ENCODE measurements around the gene IFT122.

Gene IFT122

DNA sequence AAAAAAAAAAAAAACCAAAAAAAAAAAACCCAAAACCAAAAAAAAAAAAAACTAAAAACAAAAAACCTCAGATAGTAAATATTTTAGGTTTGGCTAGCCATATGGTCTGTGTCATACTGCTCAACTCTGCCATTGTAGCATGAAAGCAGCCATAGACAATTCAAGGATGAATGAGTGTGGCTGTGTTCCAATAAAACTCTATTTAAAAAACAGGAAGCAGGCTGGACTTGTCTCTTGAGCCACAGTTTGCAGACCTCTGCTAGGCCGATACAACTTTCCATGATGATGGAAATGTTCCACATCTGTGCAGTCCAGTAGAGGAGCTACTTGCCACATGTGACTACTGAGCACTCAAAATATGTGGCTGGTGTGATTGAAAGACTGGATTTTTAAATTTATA is 22.7 kb upstream of the IFT122 start:
- no peak for DNase-seq

GRCh38 chr3:129418041-129418973 is 21.7 kb upstream of the IFT122 start:
- DNase-seq, result no peak

GRCh38 chr3:129419476-129419875 is 20.5 kb upstream of the IFT122 start:
- DNase-seq, result no peak

DNA sequence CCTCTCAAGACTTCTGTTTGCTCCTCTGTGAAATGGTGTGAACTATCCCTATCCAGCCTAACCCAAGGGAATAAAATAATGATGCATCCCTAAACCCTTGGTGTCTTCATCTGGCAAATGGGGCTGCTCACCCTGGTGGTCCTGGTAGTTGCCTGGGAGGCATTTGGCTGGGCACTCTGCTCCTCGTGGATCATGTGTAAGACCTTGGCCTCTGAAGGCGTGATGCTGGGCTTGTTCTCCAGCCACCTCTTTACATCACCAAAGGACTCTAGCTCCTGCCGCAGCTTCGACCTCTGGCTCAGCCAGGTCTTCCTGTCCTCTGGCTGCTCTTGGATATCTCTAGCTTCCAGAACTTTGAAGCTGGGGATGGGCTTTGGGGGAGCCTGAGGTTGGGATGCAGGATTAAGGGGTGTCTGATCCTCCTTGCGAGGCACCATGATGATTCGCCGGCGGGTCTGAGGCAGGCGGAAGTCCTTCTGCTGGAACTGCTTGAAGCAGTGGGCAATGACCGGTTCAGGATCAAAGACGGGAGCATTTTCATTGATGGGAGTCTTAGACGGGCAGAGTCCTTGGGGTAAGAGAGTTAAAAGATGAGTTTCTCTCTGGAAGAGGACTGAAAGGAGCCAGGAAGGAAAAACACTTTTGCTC is 18.7 kb upstream of the IFT122 start:
- no peak for DNase-seq

DNA sequence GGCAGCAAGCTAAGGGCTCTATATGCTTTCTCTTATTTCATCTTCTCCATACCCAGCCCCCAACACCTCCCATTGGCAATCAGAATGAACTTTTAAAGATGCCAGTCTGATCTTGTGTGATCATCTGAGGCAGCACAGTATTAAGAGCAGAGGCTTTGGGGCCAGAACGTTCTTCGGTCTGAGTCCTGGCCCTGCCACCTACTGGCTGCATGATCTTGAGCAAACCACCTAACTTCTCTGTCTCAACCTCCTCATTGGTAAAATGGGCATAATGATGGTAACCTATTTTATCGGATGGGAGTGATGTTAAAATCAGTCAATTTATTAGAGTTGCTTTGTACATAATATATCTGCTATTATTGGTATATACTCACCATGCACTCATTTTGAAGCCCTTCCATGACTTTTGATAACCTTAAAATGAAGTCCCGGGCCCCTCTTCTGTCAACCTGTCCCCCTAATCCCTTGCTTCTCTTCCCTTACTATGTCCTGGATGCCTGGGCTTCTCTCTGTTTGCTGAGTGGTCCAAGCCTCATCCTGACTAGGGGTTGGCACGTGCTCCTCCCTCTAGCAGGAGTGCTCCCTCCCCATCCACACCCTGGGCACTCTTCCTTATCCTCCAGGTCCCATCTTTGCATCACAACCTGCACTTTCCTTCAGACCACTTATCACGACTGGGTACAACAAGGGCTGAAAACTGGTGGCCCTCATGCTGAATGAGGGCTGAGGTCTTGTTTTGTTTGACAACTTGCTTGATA is 17.9 kb upstream of the IFT122 start:
- DNase-seq, result no peak

GRCh38 chr3:129422897-129423296 is 17.1 kb upstream of the IFT122 start:
- DNase-seq, result no peak

DNA sequence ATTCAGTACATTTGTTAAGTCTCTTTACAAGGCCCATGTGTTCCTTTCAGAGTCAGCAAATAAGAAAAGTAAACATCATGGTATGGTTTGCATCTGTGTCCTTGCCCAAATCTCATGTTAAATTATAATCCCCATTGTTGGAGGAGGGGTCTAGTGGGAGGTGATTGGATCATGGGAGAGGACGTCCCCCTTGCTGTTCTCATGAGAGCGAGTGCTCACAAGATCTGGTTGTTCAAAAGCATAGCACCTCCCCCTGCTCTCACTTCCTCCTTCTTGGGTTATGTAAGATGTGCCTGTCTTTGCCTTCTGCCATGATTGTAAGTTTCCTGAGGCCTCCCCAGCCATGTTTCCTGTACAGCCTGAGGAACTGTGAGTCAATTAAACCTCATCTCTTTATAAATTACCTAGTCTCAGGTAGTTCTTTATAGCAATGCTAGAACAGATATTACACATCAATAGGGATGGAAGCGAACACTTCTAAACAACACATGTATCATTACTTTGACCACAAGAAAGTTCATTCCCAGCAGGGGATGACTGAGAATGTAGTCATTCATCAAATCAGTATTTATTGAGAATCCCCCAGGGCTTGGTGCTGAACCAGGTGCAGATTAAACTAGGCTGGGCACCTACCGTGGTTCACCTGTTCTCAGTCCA is 15.7 kb upstream of the IFT122 start:
- DNase-seq, result no peak

GRCh38 chr3:129425213-129425612 is 14.8 kb upstream of the IFT122 start:
- no peak for DNase-seq

DNA sequence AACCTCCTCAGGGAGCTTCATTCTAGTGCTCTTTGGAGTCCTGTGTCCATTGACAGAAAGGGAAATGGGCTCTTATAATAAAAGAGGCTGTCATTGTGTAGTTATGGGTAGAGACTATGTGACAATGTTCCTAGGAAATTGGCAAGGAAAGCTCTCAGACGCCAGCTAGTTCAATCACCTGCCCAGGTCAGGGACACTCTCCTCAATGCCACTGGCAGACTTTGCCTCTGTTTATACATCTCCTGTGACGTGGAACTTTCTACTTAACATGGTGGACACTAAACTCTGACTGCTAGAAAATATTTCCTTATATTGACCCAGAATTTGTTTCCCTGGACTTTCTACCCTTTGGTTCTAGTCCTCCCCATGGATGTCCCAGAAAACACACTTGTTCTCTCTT is 14.4 kb upstream of the IFT122 start:
- DNase-seq, result no peak

- DNase-seq, result no peak
These were observed 12.0 kb upstream of the IFT122 start for GRCh38 chr3:129428007-129428375.

- peak; percentile 89 for DNase-seq
These were observed 11.5 kb upstream of the IFT122 start, which contains the start of gene EFCAB12 for GRCh38 chr3:129428376-129429079. EFCAB12 (minus strand) TSS chr3:129428636; CDS start chr3:129428488, 148 bp downstream.

DNA sequence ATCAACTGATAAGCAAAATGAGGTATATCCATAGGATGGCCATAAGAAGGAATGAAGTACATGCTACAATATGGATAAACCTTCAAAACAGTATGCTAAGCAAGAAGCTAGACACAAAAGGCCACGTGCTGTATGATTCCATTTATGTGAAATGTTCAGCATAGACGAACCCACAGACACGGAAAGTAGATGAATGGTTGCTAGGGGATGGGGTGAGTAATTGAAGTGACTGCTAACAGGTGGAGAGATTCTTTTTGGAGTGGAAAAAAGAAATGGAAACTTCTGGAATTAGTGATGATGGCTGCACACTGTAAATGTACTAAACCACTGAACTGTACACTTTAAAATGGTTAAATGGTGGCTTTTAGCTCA is 11.0 kb upstream of the IFT122 start:
- DNase-seq, result no peak

- no peak for DNase-seq
These were observed 10.4 kb upstream of the IFT122 start for GRCh38 chr3:129429602-129430001.

- no peak for DNase-seq
These were observed 8.0 kb upstream of the IFT122 start for GRCh38 chr3:129432036-129432435.

GRCh38 chr3:129432671-129433070 is 7.4 kb upstream of the IFT122 start:
- DNase-seq, result no peak

GRCh38 chr3:129433565-129433964 is 6.5 kb upstream of the IFT122 start:
- no peak for DNase-seq

GRCh38 chr3:129434140-129434539 is 5.9 kb upstream of the IFT122 start:
- no peak for DNase-seq

- no peak for DNase-seq
These were observed 4.7 kb upstream of the IFT122 start for GRCh38 chr3:129435367-129435766.

- peak; percentile 17 for DNase-seq
These were observed 703 bp upstream of the IFT122 start for GRCh38 chr3:129439226-129439816.

DNA sequence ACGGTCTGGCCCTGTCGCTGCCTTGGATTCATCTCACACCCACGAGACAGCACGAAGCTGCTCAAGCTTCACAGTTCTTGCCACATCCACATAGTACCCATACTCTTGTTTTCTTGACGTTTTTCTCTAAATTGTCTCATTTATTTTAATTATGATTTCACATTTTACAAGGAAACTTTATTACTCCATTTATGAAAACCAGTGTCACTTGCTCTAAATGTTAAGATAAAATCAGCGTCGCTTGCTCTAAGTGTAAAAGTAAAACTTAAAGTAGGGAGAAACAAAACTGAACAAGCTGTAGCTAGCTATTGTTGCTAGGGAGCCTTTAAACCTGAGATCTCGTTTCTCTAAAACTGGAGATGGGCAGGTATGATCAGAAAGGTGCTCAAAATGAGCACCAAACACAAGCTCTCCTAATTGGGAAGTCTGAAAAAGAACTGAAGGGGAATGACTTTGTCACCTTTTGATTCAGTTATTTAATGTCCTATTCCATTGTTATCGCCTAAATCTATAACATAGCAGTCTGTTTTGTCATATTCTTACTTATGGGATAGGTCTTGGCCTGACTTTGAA is 680 bp downstream of the IFT122 start:
- DNase-seq, result no peak

DNA sequence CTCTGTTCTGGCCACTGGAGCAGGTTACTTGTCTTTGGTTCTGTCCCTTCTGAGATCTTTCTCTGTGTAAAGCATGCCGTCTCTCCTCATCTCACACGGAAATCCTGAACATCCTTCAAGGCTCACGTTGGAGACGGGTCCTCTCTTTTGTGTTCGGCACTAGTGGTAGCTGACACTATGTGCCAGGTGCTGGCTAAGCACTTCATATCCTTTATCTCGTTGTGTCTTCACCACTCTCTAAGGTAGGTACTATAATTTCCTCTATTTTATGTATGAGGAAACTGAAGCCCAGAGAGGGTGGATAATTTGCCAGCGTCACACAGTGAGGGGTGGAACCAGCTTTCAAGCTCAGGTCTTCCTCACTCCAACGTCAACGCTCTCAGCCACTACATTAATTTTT is 1.2 kb downstream of the IFT122 start:
- no peak for DNase-seq

DNA sequence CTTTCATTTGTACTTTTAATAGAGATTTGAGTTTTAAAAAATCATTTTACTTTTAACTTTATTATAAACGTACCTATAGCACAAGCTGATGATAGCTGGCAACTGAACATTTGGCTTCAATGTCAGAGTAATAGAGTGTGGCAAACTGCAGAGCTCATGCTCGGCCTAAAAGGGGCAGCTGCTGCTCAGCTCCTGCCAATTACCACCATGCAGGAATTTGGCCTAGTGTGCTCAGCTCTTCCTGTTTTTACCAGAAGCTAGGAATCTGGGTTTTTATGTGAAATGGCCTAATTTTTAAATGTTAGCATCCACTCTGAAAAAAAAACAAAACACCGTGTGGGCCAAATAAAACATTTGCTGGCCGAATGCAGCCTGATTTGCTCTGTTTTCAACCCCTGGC is 1.8 kb downstream of the IFT122 start:
- DNase-seq, result no peak

Data from DMS79 (cell line).